ENCODE data around the gene NUMBL.

- TF ChIP-seq CTCF (conservative IDR thresholded peaks at IDR 0.05; ENCODE audit: low read depth, low read length) (no peak), EZH2 (IDR thresholded peaks at IDR 0.05; ENCODE audit: borderline replicate concordance, low read depth, low read length, poor library complexity, severe bottlenecking) (no peak)
Measured at GRCh38 chr19:40724315-40724714, 33.9 kb upstream of the NUMBL start.
